Neural cell (in vitro differentiated cells): ENCODE results near the gene COL4A1. TPM values are rescaled to one million over a fixed set of nuclear protein-coding genes. Genes with fewer than 3 reads are reported as not detected.

Experiments used
- H2AFZ ChIP-seq: fragments of 200-600, 300-800 bp; sonication (generic), shearing (Covaris generic); 2 replicates; pipeline ENCODE4 v1.6.0; 2014; ENCODE audit warnings: low read depth, mild to moderate bottlenecking, antibody characterized with exemption, low read length, moderate library complexity
- H3F3A ChIP-seq: fragments of 200-600 bp; shearing (Covaris generic); 2 replicates; pipeline ENCODE4 v1.6.1; 2016; ENCODE audit warnings: mild to moderate bottlenecking, moderate library complexity, mixed read lengths, antibody characterized with exemption, low read length; ENCODE audit not compliant: insufficient read depth, poor library complexity, severe bottlenecking
- H3K27ac ChIP-seq: fragments of 200-600, 300-800 bp; sonication (generic), shearing (Covaris generic); 2 replicates; pipeline ENCODE4 v1.5.1; 2014; ENCODE audit warnings: mild to moderate bottlenecking, low read length, moderate library complexity
- H3K27me3 ChIP-seq: fragments of 300-800, 200-600 bp; sonication (generic), shearing (Covaris generic); 2 replicates; pipeline ENCODE4 v1.6.0; 2014; ENCODE audit warnings: mild to moderate bottlenecking, low read depth, low read length, moderate library complexity; ENCODE audit not compliant: insufficient read depth
- H3K36me3 ChIP-seq: fragments of 300-800, 200-600 bp; sonication (generic), shearing (Covaris generic); 2 replicates; pipeline ENCODE4 v1.5.1; 2014; ENCODE audit warnings: mild to moderate bottlenecking, antibody characterized with exemption, low read length, moderate library complexity; ENCODE audit not compliant: insufficient read depth
- H3K4me2 ChIP-seq: fragments of 300-800, 200-600 bp; sonication (generic), shearing (Covaris generic); 2 replicates; pipeline ENCODE4 v1.6.0; 2014; ENCODE audit warnings: mild to moderate bottlenecking, low read length
- H3K4me3 ChIP-seq: fragments of 300-800, 200-600 bp; sonication (generic), shearing (Covaris generic); 2 replicates; pipeline ENCODE4 v1.5.1; 2014; ENCODE audit warnings: mild to moderate bottlenecking, low read length, moderate library complexity
- H3K79me2 ChIP-seq: fragments of 200-600 bp; shearing (Covaris generic); replicated peaks from 2 replicates; pipeline ENCODE4 v1.6.0; 2014; ENCODE audit warnings: mild to moderate bottlenecking, low read length, moderate library complexity; ENCODE audit not compliant: insufficient read depth
- H3K9ac ChIP-seq: fragments of 300-800, 200-600 bp; sonication (generic), shearing (Covaris generic); 2 replicates; pipeline ENCODE4 v1.6.1; 2016; ENCODE audit warnings: mild to moderate bottlenecking, low read length, mixed read lengths
- H3K9me2 ChIP-seq: fragments of 200-600 bp; shearing (Covaris generic); 2 replicates; pipeline ENCODE4 v1.6.1; 2016; ENCODE audit warnings: mild to moderate bottlenecking, low read length, mixed read lengths; ENCODE audit not compliant: insufficient read depth
- H3K9me3 ChIP-seq: fragments of 200-600, 300-800 bp; sonication (generic), shearing (Covaris generic); 2 replicates; pipeline ENCODE4 v1.6.1; 2016; ENCODE audit warnings: mild to moderate bottlenecking, mixed run types, low read length, moderate library complexity, mixed read lengths
- H4K20me1 ChIP-seq: fragments of 200-600 bp; shearing (Covaris generic); 2 replicates; pipeline ENCODE4 v1.6.1; 2016; ENCODE audit warnings: mild to moderate bottlenecking, mixed run types; ENCODE audit not compliant: insufficient read depth
- EP300 ChIP-seq: fragments of 450-650 bp; conservative IDR thresholded peaks from 2 replicates; pipeline ENCODE4 v1.6.1; 2014; ENCODE audit warnings: antibody characterized with exemption, mild to moderate bottlenecking, moderate library complexity; ENCODE audit not compliant: poor library complexity, severe bottlenecking
- EZH2 ChIP-seq: fragments of 200-600, 300-800 bp; shearing (Covaris generic), sonication (generic); IDR thresholded peaks from 2 replicates; pipeline ENCODE4 v1.6.1; 2014; ENCODE audit warnings: antibody characterized with exemption, low read length, borderline replicate concordance, mild to moderate bottlenecking; ENCODE audit not compliant: insufficient read depth, poor library complexity, severe bottlenecking
- MXI1 ChIP-seq: fragments of 450-650 bp; conservative IDR thresholded peaks from 2 replicates; pipeline ENCODE4 v1.6.1; 2014; ENCODE audit warnings: antibody characterized with exemption, mild to moderate bottlenecking; ENCODE audit not compliant: poor library complexity, severe bottlenecking
- POLR2AphosphoS5 ChIP-seq: IDR thresholded peaks from 2 replicates; pipeline ENCODE4 v1.6.1; 2012
- RAD21 ChIP-seq: fragments of 450-650 bp; conservative IDR thresholded peaks from 2 replicates; pipeline ENCODE4 v1.6.1; 2014; ENCODE audit warnings: antibody characterized with exemption, mild to moderate bottlenecking, moderate library complexity
- SMC3 ChIP-seq: fragments of 450-650 bp; conservative IDR thresholded peaks from 2 replicates; pipeline ENCODE4 v1.6.1; 2014; ENCODE audit warnings: antibody characterized with exemption, mild to moderate bottlenecking, moderate library complexity; ENCODE audit not compliant: poor library complexity
- TAF1 ChIP-seq: IDR thresholded peaks from 2 replicates; pipeline ENCODE4 v1.6.1; 2012; ENCODE audit warnings: low read depth
- polyA plus RNA-seq: library from polyadenylated mRNA; depleted of rRNA; stranded (reverse); fragments of >200 nt; gene quantifications from 2 replicates; pipeline ENCODE4 v1.2.3, GENCODE V29; 2014
- TF ChIP-seq, protein P1 (sequence below): fragments of 450-650 bp; IDR thresholded peaks from 2 replicates; pipeline ENCODE4 v1.5.1; 2014; ENCODE audit warnings: antibody characterized with exemption, mild to moderate bottlenecking, moderate library complexity; ENCODE audit not compliant: poor library complexity, severe bottlenecking
- TF ChIP-seq, protein P2 (sequence below): IDR thresholded peaks from 2 replicates; pipeline ENCODE4 v1.6.1; 2012; ENCODE audit warnings: borderline replicate concordance

The COL4A1 gene
- polyA plus RNA-seq, 1 donor from 2014 or later = 13.1 TPM

DNA sequence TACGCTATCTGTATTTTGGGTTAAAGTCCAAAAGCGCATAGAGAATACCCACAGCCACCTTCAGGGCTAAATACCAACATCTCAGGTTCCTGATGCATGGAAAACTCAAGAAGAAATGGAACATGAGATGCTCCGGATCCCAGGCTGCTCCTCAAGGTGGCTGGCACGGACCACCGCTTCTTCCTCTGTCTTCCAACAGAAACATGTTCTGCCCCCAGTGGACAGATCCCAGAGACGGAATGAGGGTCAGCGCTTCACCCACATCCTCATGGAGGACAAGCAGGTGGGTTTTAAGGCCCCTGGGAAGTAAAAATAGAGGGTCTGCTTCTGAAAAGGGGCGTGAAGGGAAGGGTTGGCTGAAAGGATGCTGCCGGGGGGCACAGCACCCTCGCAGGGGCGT lies 17.3 kb downstream of the COL4A1 start:
- no peaks in the 10 kb centered on the region for H3K27me3 ChIP-seq

DNA sequence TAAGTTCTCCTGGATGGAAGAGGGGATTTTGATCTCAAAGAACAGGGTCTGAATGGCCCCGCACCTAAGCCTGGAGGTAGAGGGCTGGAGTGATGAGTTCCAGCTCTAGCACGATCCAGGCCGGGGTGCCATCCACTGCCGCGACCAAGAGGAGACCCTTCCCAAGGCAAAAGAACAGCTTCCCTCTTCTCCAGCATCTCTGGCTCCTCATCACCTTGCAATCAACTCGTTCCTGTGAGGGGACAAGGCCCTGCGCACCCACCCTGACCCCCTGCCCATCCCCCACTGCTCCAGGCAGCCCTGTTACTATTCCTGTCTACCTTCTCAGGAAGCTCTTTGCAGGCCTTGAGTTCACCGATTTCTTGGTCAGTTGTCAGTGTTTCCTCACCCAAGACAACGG lies 17.8 kb downstream of the COL4A1 start:
- H3K4me2 ChIP-seq = no peak overlapping the region
- H3K9ac ChIP-seq = no peak overlapping the region
- H3K27me3 ChIP-seq = no peaks in the 10 kb centered on the region
- no peaks in the 10 kb centered on the region for H3F3A ChIP-seq
- H4K20me1 ChIP-seq = no peaks in the 10 kb centered on the region
- H3K79me2 ChIP-seq = no peaks in the 10 kb centered on the region
- H3K36me3 ChIP-seq = no peaks in the 10 kb centered on the region
- no peak overlapping the region for H3K4me3 ChIP-seq
- H3K9me2 ChIP-seq = no peaks in the 10 kb centered on the region
- H2AFZ ChIP-seq = no peak overlapping the region
- no peak overlapping the region for H3K27ac ChIP-seq
- no peaks in the 10 kb centered on the region for H3K9me3 ChIP-seq
- no peak for TF ChIP-seq POLR2AphosphoS5
- TF ChIP-seq TAF1 = no peak
- TF ChIP-seq MXI1 = no peak
- no peak for TF ChIP-seq RAD21
- TF ChIP-seq, protein P1, sequence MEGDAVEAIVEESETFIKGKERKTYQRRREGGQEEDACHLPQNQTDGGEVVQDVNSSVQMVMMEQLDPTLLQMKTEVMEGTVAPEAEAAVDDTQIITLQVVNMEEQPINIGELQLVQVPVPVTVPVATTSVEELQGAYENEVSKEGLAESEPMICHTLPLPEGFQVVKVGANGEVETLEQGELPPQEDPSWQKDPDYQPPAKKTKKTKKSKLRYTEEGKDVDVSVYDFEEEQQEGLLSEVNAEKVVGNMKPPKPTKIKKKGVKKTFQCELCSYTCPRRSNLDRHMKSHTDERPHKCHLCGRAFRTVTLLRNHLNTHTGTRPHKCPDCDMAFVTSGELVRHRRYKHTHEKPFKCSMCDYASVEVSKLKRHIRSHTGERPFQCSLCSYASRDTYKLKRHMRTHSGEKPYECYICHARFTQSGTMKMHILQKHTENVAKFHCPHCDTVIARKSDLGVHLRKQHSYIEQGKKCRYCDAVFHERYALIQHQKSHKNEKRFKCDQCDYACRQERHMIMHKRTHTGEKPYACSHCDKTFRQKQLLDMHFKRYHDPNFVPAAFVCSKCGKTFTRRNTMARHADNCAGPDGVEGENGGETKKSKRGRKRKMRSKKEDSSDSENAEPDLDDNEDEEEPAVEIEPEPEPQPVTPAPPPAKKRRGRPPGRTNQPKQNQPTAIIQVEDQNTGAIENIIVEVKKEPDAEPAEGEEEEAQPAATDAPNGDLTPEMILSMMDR = no peak
- no peak for TF ChIP-seq SMC3
- no peak for TF ChIP-seq EZH2
- TF ChIP-seq, protein P2, sequence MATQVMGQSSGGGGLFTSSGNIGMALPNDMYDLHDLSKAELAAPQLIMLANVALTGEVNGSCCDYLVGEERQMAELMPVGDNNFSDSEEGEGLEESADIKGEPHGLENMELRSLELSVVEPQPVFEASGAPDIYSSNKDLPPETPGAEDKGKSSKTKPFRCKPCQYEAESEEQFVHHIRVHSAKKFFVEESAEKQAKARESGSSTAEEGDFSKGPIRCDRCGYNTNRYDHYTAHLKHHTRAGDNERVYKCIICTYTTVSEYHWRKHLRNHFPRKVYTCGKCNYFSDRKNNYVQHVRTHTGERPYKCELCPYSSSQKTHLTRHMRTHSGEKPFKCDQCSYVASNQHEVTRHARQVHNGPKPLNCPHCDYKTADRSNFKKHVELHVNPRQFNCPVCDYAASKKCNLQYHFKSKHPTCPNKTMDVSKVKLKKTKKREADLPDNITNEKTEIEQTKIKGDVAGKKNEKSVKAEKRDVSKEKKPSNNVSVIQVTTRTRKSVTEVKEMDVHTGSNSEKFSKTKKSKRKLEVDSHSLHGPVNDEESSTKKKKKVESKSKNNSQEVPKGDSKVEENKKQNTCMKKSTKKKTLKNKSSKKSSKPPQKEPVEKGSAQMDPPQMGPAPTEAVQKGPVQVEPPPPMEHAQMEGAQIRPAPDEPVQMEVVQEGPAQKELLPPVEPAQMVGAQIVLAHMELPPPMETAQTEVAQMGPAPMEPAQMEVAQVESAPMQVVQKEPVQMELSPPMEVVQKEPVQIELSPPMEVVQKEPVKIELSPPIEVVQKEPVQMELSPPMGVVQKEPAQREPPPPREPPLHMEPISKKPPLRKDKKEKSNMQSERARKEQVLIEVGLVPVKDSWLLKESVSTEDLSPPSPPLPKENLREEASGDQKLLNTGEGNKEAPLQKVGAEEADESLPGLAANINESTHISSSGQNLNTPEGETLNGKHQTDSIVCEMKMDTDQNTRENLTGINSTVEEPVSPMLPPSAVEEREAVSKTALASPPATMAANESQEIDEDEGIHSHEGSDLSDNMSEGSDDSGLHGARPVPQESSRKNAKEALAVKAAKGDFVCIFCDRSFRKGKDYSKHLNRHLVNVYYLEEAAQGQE = no peak
- no peak for TF ChIP-seq EP300

More for the DNA sequence above, 17.3 kb downstream of the COL4A1 start:
- Histone ChIP-seq H3K9me3 (no peaks in the 10 kb centered on the region), H3K36me3 (no peaks in the 10 kb centered on the region), H3F3A (no peaks in the 10 kb centered on the region), H3K4me2 (no peak overlapping the region), H2AFZ (no peak overlapping the region), H3K27ac (no peak overlapping the region), H3K9me2 (no peaks in the 10 kb centered on the region), H4K20me1 (no peaks in the 10 kb centered on the region), H3K9ac (no peak overlapping the region), H3K4me3 (no peak overlapping the region), H3K79me2 (no peaks in the 10 kb centered on the region)
- no peak for TF ChIP-seq EZH2
- TF ChIP-seq EP300 = no peak
- no peak for TF ChIP-seq TAF1
- TF ChIP-seq, protein P2 = no peak
- TF ChIP-seq POLR2AphosphoS5 = no peak
- TF ChIP-seq SMC3 = no peak
- no peak for TF ChIP-seq MXI1
